DMS79 treated with DMSO at 0.1 percent for 48 hours (cell line): ENCODE data around the gene TEX10.
"Not testable (repeated sequence)": the region's sequence is repeated elsewhere in the genome, so short reads cannot be mapped to it uniquely, and the experiment has no call there.

Source experiments
- DNase-seq: peaks from one replicate; lab custom pipeline; 2025; lab: John Stamatoyannopoulos, UW

TEX10 gene

GRCh38 chr9:100346836-100347235 is 5.9 kb downstream of the TEX10 start:
- no peak for DNase-seq

GRCh38 chr9:100341889-100342288 is 10.9 kb downstream of the TEX10 start:
- no peak for DNase-seq

- no peak for DNase-seq
Observed at GRCh38 chr9:100340224-100340623, 12.5 kb downstream of the TEX10 start.

GRCh38 chr9:100338736-100339135 is 14.0 kb downstream of the TEX10 start:
- DNase-seq, result not testable (repeated sequence)

- peak; percentile 34 for DNase-seq
Observed at GRCh38 chr9:100324594-100325200, 28.0 kb downstream of the TEX10 start.

GRCh38 chr9:100322954-100323536 is 29.7 kb downstream of the TEX10 start:
- DNase-seq, result peak; percentile 4

- no peak for DNase-seq
Observed at GRCh38 chr9:100317706-100318105, 35.0 kb downstream of the TEX10 start.

GRCh38 chr9:100315561-100315960 is 37.2 kb downstream of the TEX10 start:
- no peak for DNase-seq

- DNase-seq, result no peak
Observed at GRCh38 chr9:100309992-100310391, 42.8 kb downstream of the TEX10 start.

GRCh38 chr9:100308965-100309564 is 43.7 kb downstream of the TEX10 start:
- DNase-seq, result no peak

- no peak for DNase-seq
Observed at GRCh38 chr9:100307080-100307479, 45.7 kb downstream of the TEX10 start.

GRCh38 chr9:100306283-100306682 is 46.5 kb downstream of the TEX10 start:
- DNase-seq, result no peak

- no peak for DNase-seq
Observed at GRCh38 chr9:100303747-100304146, 49.0 kb downstream of the TEX10 start.

- DNase-seq, result no peak
Observed at GRCh38 chr9:100298378-100298777, 54.4 kb downstream of the TEX10 start.

- no peak for DNase-seq
Observed at GRCh38 chr9:100296407-100296806, 56.3 kb downstream of the TEX10 start.

GRCh38 chr9:100295240-100295639 is 57.5 kb downstream of the TEX10 start:
- DNase-seq, result no peak

GRCh38 chr9:100294806-100295205 is 57.9 kb downstream of the TEX10 start:
- DNase-seq, result no peak

- DNase-seq, result no peak
Observed at GRCh38 chr9:100294341-100294740, 58.4 kb downstream of the TEX10 start.

- DNase-seq, result no peak
Observed at GRCh38 chr9:100292414-100292813, 60.3 kb downstream of the TEX10 start.

- no peak for DNase-seq
Observed at GRCh38 chr9:100290714-100291113, 62.0 kb downstream of the TEX10 start.

- no peak for DNase-seq
Observed at GRCh38 chr9:100287186-100287585, 65.6 kb downstream of the TEX10 start.

- DNase-seq, result no peak
Observed at GRCh38 chr9:100286257-100286656, 66.5 kb downstream of the TEX10 start.

GRCh38 chr9:100285601-100286000 is 67.1 kb downstream of the TEX10 start:
- DNase-seq, result no peak

GRCh38 chr9:100285080-100285479 is 67.7 kb downstream of the TEX10 start:
- DNase-seq, result no peak
